Measurements from ENCODE around the gene BTBD3.

The BTBD3 gene

DNA sequence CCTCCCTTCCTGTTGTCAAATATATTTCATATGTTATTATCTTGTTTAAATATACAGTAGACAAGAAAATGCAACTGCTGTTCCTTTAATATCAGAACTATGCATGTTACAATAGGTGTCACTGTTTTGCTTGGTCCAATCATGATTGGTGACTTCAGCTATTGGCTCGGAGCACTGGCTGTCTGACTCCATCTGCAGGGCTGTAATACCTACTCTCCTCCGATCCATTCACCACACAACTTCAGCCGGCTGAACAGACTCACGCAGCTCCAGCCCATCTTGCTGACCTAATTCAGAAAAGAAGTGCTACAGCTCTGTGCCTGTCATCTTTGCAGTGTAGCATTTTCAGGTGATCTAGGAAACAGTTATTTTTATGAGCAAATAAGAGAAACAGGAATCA is at the start of gene BTBD3:
TSS of gene BTBD3 (plus strand) at position 231 of the 400 bp plus-strand sequence. CDS start 383 bp downstream, outside the sequence.
- TF ChIP-seq, protein P1, sequence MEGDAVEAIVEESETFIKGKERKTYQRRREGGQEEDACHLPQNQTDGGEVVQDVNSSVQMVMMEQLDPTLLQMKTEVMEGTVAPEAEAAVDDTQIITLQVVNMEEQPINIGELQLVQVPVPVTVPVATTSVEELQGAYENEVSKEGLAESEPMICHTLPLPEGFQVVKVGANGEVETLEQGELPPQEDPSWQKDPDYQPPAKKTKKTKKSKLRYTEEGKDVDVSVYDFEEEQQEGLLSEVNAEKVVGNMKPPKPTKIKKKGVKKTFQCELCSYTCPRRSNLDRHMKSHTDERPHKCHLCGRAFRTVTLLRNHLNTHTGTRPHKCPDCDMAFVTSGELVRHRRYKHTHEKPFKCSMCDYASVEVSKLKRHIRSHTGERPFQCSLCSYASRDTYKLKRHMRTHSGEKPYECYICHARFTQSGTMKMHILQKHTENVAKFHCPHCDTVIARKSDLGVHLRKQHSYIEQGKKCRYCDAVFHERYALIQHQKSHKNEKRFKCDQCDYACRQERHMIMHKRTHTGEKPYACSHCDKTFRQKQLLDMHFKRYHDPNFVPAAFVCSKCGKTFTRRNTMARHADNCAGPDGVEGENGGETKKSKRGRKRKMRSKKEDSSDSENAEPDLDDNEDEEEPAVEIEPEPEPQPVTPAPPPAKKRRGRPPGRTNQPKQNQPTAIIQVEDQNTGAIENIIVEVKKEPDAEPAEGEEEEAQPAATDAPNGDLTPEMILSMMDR (IDR thresholded peaks at IDR 0.05), result no peak
- peak within 1 kb of the TSS; percentile 59 for H3K4me3 ChIP-seq
- peak within 1 kb of the TSS in 1 of 2 donors; percentile 6 for H3K27ac ChIP-seq
- no peak for DNase-seq (ENCODE audit: low spot score)

DNA sequence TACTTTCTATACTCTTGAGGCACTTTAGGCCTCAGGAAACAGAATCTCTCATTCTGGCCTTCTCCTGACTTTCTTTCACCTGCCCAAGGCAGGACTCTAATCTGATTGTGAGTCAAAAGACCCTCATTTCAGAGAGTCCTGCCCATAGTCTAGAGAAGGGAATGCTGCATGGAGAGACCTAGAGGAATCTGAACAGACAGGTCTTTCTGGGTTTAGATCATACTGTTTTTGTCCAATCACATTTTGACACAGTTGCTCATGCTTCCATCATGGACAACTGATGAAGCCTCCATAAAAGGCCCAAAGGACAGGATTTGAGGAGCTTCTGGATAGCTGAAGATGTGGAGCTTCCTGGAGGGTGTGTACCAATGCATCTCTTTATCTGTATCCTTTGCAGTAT is 48.1 kb upstream of the BTBD3 start:
- Histone ChIP-seq H3K27ac (no peak overlapping the region), H3K4me3 (no peak overlapping the region)
- DNase-seq (ENCODE audit: low spot score), result no peak
- TF ChIP-seq, protein P1 (IDR thresholded peaks at IDR 0.05), result no peak

DNA sequence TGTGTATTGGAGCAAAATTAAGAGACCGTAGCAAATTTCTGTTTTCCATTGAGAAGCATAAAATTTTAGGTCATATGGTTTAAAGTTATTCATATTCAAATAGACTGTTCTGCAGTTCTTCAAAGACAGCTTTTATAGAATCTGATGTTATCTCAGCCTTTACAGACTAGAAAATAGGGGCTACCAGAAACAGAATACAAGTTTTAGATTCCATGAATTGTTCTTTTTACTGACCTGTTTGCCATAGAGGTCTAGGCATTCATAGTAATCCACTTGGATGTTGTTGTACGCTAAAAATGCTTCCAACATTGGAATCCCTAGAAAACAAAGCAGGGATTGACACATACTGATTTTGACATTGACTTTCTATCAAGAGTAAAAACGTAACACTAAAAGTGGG is 47.3 kb upstream of the BTBD3 start:
- H3K4me3 ChIP-seq, result no peak overlapping the region
- no peak overlapping the region for H3K27ac ChIP-seq
- TF ChIP-seq, protein P1 (IDR thresholded peaks at IDR 0.05), result no peak
- DNase-seq (ENCODE audit: low spot score), result no peak

GRCh38 chr20:11876555-11876954 is 41.1 kb upstream of the BTBD3 start:
- Histone ChIP-seq H3K4me3 (no peak overlapping the region), H3K27ac (no peak overlapping the region)
- TF ChIP-seq, protein P1 (IDR thresholded peaks at IDR 0.05), result no peak
- no peak for DNase-seq (ENCODE audit: low spot score)

DNA sequence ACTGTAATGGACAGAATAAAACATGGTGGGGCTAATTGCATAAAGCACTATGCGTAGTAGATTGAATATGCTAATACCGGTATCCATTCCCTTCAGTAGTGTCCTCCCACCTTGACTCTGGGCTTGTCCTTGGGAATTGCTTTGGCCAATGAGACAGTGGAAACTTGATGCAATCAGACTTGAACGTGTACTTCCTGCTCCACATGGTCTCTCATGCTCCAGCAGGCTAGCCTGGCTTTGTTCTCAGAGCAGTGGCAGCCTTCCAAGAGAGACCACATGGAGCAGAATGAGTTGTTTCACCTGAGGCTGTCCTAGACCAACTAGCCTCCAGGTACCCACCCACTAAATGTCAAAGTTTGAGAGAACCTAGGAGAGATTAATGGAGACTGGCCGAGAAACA is 37.0 kb upstream of the BTBD3 start:
- TF ChIP-seq, protein P1 (IDR thresholded peaks at IDR 0.05), result no peak
- H3K4me3 ChIP-seq, result no peak overlapping the region
- no peak for DNase-seq (ENCODE audit: low spot score)
- H3K27ac ChIP-seq, result no peak overlapping the region

- Histone ChIP-seq H3K27ac (no peak overlapping the region), H3K4me3 (no peak overlapping the region)
- TF ChIP-seq, protein P1 (IDR thresholded peaks at IDR 0.05), result no peak
- no peak for DNase-seq (ENCODE audit: low spot score)
These were observed 36.2 kb upstream of the BTBD3 start for GRCh38 chr20:11881449-11881848.

DNA sequence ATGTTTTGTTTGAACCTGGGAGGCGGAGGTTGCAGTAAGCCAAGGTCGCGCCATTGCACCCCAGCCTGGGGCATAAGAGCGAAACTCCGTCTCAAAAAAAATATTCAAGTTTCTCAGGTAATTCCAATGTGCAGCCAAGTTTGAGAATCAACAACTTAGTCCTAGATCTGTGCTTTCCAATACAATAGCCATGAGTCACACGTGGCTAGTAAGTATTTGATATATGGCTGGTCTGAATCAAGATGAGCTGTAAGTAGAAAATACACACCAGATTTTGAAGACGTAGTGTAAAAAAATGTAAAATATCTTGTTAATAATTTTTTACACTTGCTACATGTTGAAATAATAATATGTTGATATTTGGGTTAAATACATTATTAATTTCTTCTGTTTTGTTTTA is 35.0 kb upstream of the BTBD3 start:
- TF ChIP-seq, protein P1 (IDR thresholded peaks at IDR 0.05), result no peak
- Histone ChIP-seq H3K4me3 (no peak overlapping the region), H3K27ac (no peak overlapping the region)
- no peak for DNase-seq (ENCODE audit: low spot score)

Measured in coronary artery (tissue), 2 donors.